Activated naive CD4-positive, alpha-beta T cell treated with anti-CD3 and anti-CD28 coated beads, Interleukin-2, amount 50 U/mL, for 16 hours (primary cell): ENCODE measurements around the gene S100A1.

Source experiments
- DNase-seq: peaks from one replicate; pipeline ENCODE4 v3.0.0-alpha.2; 2020

Gene S100A1

DNA sequence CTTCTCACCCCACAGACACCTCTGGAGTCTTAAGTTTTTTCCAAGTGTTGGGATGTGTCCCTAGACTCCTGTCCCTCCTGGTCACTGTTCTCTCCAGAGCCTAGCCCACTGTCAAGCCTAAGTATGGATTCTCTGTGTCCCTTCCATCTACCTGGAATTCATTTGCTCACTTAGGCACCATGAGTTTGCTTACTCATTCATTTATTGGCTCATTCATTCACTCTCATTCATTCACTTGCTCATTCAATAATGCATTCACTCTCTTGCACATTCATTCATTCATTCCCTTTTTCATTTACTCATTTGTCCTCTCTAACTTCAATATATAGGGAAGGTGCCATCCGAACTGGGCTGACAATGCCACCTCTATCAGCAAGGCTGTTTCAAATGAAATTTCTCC, 16.9 kb upstream of the S100A1 start:
- no peak for DNase-seq

DNA sequence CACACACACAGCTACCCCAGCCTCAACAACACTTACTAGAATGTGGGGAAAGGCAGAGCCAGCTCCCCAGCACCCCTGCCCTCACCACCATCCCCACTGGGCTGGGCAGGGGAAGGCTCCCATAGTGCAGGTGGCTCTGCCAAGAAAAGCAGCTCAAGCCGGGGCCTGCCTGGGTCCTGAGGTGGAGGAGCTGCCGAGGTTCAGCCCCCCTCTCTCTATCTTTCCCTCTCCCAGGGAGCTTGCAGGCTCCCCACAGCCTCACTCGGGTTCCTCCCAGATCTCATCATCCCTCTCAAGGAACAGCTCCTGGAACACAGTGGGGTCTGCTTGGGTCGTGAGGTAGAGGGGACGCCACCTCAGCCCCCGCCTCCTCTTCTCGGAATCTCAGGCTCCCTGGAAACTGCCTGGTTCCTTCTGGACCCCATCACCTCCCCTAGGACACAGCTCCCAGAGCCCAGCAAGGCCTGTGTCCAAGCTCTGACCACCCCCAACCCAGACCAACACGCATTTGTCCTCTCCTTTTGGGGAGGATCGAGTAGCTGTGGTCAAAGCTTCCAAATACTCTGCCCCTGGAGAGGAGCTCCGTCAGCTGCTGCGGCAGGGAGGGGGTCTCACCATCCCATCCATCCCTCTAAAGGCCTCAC, 16.0 kb upstream of the S100A1 start:
- no peak for DNase-seq

GRCh38 chr1:153612755-153613331, 15.4 kb upstream of the S100A1 start, which contains the start of gene S100A16:
TSS of gene S100A16 (minus strand) at chr1:153613137. CDS start at chr1:153608151, 4,986 bp downstream.
- DNase-seq, result no peak

DNA sequence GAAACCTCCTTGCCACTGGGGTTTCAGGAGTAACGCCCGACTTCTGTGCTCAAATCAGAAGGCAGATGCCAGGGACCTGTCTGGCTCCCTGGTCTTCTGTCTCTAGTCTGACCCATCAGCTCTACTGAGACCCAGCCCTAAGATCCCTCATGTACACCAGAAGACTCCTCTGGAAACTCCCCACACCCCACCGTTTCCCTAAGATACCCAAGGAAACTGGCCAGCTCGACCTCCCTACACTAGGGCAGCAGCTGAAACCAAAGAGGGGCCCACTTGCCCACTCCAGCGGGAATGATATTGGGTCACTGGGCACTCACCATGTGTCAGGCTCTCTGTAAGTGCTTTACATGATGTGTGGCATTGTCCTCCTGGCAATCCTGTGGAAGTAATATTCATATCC, 14.8 kb upstream of the S100A1 start:
- DNase-seq, result no peak

GRCh38 chr1:153614189-153614900, 13.9 kb upstream of the S100A1 start:
- DNase-seq, result no peak

DNA sequence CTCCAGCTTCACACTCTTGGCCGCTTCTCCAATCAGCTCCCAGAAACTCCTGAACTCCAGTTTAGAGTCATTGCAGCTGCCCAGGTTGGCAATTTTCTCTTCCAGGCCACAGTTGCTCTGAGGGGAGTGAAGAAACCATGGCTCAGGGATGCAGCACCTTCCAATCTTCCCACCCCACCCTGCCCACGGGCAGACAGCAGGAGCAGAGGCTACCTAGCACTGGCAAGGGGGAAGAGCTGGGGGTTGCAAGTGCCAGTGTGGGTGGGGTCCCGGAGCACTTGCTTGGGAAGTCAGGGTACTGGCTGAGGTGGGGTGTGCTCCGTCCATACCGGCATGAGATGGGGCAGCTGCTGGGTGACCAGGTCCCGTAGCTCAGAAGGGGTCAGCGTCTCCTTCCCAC, 13.3 kb upstream of the S100A1 start:
- no peak for DNase-seq

DNA sequence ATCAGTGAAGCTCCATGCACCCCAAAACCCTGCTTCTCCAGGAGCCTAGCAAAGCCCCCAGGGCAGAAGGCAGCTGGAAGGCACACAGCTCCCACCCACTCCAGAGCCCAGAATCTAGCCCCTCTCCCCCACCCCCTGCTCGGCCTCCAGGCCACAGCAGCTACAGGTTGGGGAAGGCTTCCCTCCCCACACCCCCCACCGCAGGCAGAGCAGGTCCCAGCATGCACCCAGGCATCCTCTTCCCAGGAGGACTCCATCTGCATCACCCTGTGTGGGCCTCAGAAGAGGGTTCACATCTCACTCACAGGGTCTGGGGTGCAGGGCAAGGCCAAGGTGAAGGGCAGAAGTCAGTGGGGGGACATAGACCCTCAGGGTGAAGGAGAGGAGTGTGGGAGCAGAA, 12.8 kb upstream of the S100A1 start:
- DNase-seq, result no peak

DNA sequence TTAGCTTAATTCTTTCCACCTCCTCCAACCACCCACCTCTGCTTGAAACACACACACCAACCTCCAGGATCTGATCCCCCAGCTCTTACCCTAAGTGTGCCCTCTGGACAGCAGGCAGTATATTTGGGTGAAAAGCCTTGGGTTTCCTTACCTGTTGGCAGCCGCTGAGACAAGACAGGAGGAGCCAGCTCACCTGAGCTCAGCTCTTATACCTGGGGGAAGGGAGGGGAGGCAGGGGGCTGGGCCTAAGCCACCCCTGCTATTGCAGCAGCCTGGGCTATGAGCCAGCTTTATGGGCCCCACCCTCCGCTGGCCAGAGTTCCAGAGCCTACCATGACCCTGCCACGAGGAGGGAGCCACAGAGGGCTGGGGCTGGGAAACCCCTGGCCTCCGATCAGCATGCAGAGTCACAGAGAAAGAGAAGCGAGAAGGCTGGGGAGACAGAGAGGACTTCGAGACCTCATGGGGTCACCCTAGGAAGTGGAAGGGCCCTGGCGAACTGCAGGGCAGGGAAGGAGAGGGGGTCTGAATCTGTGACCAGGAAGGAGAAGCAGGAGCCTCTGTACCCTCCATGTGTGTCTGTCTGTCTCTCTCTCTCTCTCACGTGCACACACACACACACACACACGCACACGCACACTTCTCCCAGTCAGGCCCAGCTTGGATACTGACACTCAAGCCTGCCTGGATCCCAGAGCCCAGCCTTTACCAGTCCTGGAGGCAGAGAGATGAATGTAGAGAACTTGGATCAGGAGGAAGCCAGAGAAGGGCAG, 11.9 kb upstream of the S100A1 start, which contains the start of gene S100A14:
TSS of gene S100A14 (minus strand) at position 182 of the 773 bp plus-strand sequence. CDS start 467 bp downstream, outside the sequence.
- DNase-seq, result no peak

- DNase-seq, result no peak
Measured at GRCh38 chr1:153616917-153617311, 11.3 kb upstream of the S100A1 start.

DNA sequence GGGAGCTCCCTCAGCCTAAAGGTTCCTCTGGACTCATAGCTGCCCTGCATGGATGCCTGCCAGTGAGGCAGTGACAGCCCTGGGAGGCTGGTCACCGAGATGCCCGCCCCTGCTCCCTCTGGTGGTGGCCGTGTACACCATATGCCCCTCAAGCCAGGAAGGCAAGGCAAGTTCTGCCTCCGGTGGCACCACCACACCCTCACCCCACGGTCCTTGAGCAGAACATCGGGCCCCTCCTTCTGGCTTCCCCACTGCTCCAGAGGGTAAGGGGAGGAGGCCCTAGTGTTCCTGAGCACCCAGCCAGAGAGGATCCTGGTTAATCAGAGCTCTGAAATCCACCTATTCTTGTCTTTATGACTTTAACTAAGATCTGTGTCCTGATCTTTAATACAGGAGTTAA, 10.6 kb upstream of the S100A1 start:
- DNase-seq, result peak; percentile 67

DNA sequence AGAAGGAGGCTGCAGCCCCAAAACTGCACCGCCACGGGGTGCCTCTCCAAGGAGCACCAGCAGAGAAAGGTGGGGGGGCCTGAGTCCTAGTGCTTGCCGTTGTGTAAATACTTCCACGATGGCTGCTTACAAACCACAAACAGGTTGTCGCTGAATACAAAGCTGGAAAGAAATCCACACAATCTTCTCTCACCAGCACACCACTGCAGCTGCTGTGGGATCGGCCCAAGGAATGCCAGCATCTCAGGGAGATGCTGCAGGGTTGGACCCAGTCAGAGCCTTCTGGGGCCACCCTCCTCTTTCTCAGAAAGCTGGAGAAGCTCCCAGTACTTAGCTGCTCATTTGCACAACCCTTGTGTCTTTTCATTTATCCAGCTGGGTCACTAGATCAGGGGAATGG, 9.1 kb upstream of the S100A1 start:
- no peak for DNase-seq

- DNase-seq, result no peak
Measured at GRCh38 chr1:153623101-153623500, 5.1 kb upstream of the S100A1 start.

DNA sequence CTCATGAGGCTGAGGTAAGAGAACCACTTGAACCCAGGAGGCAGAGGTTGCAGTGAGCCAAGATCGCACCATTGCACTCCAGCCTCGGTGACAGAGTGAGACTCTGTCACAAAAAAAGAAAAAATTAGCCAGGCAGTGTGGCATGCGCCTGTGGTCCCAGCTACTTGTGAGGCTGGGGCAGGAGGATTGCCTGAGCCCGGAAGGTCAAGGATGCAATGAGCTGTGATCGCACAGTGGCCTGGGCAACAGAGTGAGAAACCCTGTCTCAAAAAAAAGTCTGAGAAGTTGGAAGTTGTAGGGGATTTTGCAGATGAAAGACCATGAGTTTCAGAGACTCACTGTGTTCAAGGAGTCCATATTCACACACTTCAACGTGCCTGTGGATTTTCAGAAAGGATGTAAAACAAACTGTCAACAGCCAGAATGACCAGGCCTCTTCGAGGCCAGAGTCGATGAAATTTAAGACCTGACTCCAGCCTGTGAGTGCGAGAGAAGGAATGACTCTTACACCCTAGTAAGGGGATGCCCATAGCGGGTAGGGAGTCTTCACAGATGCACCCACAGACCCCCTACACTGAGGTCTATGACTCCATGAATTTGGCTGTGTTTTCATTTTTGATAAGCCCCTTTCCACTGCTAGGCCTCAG, 3.1 kb upstream of the S100A1 start:
- no peak for DNase-seq

DNA sequence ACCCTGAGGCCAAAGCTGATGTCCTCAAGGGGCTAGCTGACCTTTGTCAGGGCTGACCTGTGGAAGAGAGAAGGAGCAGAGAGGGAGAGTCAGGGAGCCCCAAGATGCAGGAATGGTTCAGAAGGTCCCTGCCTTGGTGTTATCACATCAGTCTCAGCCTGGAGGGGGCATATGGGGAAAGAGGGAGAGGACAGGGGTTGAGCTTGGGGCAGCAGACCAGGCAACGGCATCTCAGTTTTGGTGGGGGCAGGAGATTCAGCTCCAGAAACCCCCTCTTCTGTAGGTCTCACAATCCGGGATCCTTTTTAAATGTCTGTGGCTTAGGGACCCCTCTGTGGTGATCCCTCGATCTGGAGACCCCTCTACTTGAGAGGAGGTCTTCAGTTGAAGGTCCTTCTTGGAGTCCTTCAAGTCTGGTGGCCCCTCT, 1.7 kb upstream of the S100A1 start:
- DNase-seq, result no peak

DNA sequence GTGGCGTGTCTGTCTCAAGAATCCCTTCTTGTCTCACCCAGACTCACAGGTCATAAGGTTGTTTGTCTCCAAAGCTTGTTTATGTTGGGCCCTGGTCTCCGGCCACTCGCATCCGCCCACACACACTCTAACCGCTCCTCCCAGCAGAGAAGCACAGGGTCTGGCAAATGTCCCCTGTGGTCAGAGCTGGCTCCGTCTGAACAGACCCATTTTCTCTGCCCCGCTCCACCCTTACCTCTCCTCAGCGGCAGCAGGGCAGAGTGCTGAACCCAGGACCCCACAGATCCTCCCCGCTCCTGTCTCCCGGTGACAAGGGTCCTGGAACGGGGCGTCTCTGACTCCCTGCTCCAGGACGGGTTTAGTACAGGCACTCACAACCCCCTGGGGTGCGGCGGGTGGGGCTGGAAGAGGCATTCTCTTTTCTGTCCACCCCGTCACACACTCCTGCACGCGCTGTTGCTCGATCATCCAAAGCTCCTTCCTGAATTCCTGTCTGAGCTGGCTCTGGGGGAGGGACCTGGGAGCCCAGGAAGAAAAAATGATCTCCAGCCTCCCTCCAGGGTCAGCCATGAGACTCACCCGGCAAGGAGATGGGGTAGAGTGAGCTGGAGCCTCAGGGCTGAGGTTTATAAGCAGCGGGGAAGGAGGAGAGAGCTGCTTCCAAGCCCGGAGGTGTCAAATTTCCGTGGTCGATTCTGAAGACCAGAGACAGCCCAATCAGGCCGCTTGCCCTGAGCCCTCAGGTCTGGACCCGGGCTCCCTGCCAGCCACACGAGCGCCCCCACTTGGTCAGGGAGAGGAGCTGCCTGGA, 1.1 kb upstream of the S100A1 start, which contains the start of gene S100A13:
TSS of gene S100A13 (minus strand) at position 602 of the 811 bp plus-strand sequence. CDS start 1,033 bp downstream, outside the sequence.
- DNase-seq, result no peak

DNA sequence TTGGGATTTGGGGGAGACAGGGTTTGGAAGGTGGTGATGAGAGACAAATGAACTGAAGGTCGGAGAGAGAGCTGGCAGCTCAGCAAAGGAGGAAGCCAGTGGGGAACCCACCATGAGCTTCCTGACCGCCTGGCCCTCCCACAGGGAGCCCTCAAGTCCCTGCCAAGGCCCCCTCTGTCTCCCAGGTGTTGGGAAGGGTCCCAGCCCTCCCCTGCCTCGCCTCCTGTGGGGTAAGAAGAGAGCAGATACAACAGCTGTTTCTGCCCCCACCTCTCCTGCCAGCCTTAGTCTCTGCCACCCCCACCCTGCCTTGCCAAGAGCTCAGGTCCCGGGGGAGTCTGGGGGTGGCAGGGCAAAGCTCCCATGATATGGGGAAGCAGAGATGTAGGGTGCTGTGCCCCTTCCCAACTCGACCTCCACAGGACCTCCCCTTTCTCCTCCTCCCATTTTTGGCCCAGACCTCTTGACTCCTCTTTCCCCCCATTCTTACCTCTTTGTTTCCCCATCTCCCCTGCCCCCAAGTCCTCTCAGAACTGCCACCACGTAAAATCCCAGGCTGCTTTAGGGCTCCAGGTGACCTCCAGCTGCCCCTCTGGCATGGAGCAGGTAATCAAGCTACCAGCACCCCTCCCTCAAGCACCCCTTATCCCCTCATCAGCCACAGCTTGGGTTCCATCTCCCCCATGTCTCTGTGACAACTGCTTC, 556 bp downstream of the S100A1 start:
- no peak for DNase-seq

DNA sequence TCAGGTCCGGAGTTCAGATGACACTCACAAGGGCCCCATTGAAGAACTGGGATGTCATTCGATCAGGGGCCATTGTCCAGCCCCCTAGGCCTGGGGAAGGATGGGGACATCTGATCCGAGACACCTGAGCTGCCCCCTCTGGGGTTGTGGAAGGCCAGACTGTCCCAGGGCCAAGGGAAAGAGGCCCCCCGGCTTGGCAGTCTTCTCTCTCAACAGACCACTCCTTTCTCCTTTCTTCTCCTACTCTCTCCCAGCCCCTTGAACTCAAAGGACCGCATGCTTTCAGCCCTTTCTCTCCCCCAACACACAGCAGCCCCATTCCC, 1.1 kb downstream of the S100A1 start:
- no peak for DNase-seq

DNA sequence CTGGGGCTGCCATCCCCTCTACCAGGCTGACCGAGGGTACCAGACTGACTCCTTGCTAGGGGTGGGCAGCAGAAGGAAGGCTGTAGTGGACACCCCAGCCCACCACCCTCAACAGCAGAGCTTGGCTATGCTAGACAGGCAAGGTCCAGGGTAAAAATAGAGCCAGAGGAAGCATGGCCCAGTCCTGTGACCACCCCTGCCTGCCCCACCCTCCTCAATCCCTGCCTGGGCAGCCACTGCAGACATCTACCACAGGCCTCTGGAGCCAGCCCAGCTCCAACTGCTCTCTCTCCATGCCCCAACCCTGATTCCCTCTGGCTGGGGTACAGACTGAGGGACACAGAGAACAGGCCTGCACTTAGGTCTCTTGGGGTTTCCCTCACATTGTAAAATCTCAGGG, 1.7 kb downstream of the S100A1 start:
- DNase-seq, result no peak

- no peak for DNase-seq
Measured at GRCh38 chr1:153630384-153630783, 2.1 kb downstream of the S100A1 start.

DNA sequence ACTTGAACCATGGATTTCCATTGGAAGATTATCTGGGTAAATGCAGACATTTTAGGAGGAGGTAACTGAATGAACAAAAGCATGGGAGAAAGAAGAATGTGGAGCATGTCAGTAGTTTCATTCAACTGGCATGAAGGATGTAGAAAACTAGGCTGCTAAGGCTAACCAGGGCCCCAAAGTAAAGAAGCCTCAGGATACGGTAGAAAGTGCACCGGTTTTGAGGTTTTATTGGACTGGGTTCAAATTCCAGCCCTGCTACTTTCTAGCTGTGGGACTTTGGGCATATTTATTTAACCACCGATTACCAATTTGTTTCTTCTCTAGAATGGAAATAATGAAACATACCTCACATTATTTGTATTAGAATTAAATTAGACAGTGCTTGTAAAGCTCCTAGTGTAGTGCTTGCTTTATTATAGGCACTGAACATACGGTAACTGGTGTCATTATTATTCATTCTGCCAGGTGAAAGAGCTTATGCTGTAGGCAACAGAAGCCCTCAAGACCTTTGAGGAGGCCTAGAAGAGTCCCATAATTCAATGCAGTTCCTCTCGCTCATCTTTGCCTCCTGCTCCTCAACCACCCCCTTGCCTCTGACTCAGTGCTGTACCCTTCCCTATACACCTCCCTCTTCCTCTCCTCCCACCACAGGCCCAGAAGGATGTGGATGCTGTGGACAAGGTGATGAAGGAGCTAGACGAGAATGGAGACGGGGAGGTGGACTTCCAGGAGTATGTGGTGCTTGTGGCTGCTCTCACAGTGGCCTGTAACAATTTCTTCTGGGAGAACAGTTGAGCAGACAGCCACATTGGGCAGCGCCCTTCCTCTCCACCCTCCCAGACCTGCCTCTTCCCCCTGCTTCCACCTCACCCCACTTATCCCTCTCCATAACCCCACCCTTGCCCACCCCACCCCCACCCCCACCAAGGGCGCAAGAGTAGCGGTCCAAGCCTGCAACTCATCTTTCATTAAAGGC, 3.1 kb downstream of the S100A1 start:
- no peak for DNase-seq
